HG03354 (cell line): ENCODE measurements around the gene SRPX.

ENCODE experiments used
- ATAC-seq: cut with Tn5 transposase; IDR thresholded peaks from one replicate; pipeline ENCODE4 v1.9.1; 2021; ENCODE audit warnings: mild to moderate bottlenecking; ENCODE audit not compliant: unreplicated experiment, poor library complexity, severe bottlenecking

SRPX gene

DNA sequence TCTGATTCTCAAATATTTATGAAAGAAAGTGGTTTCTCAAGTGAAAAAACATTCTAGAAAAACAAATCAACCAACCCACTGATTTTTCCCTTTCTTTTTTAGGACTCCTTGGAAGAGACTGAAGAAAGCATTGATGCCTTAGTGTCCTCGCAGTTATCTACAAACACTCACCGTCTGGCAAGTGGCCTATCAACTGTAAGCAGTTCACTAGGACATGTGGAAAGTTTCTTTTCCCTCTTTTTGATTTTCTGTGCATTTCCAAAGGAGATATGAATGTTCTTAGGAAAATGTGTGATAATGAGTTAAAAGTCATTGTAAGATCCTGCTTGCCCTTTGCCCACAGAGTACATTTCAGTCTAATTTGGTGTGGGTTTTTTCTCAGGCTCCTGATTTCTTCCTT is 118.4 kb downstream of the SRPX start:
- ATAC-seq: no peak

DNA sequence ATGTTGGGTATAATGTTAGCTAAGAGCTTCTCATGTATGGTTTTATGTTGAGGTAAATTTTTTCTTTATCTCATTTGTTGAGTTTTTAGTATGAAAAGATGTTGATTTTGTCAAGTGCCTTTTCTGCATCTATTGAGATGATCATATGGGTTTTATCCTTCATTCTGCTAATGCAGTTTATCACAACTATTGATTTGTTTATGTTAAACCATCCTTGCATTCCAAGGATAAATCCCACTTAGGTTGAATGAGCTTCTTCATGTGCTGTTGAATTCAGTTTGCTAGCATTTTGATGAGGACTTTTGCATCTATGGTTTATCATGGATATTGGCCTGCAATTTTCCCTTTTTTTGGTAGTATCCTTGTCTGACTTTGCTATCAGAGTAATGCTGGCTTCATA is 121.0 kb downstream of the SRPX start:
- no peak for ATAC-seq
